Fibroblast of pulmonary artery (primary cell): ENCODE data around the gene LAX1.
"Not testable (repeated sequence)": the region's sequence is repeated elsewhere in the genome, so short reads cannot be mapped to it uniquely, and the experiment has no call there.

Experiments used
- DNase-seq: peaks from one replicate; pipeline ENCODE4 v3.0.0-alpha.2; 2010; ENCODE audit warnings: low read depth
- H3K4me3 ChIP-seq: replicated peaks from 2 replicates; pipeline ENCODE4 v1.5.1; 2011; ENCODE audit warnings: low read depth, mild to moderate bottlenecking, control low read depth, low read length, moderate library complexity
- TF ChIP-seq, protein P1 (sequence below): IDR thresholded peaks from 2 replicates; pipeline ENCODE4 v1.5.1; 2011; ENCODE audit warnings: mild to moderate bottlenecking, control low read depth, low read length, inconsistent platforms; ENCODE audit errors: missing control alignments

Gene LAX1

GRCh38 chr1:203742436-203742835 is 22.5 kb upstream of the LAX1 start:
- DNase-seq = no peak
- no peak overlapping the region for H3K4me3 ChIP-seq
- TF ChIP-seq, protein P1, sequence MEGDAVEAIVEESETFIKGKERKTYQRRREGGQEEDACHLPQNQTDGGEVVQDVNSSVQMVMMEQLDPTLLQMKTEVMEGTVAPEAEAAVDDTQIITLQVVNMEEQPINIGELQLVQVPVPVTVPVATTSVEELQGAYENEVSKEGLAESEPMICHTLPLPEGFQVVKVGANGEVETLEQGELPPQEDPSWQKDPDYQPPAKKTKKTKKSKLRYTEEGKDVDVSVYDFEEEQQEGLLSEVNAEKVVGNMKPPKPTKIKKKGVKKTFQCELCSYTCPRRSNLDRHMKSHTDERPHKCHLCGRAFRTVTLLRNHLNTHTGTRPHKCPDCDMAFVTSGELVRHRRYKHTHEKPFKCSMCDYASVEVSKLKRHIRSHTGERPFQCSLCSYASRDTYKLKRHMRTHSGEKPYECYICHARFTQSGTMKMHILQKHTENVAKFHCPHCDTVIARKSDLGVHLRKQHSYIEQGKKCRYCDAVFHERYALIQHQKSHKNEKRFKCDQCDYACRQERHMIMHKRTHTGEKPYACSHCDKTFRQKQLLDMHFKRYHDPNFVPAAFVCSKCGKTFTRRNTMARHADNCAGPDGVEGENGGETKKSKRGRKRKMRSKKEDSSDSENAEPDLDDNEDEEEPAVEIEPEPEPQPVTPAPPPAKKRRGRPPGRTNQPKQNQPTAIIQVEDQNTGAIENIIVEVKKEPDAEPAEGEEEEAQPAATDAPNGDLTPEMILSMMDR = no peak

GRCh38 chr1:203743091-203743571 is 21.9 kb upstream of the LAX1 start:
- H3K4me3 ChIP-seq = no peak overlapping the region
- DNase-seq = no peak
- TF ChIP-seq, protein P1 = no peak

DNA sequence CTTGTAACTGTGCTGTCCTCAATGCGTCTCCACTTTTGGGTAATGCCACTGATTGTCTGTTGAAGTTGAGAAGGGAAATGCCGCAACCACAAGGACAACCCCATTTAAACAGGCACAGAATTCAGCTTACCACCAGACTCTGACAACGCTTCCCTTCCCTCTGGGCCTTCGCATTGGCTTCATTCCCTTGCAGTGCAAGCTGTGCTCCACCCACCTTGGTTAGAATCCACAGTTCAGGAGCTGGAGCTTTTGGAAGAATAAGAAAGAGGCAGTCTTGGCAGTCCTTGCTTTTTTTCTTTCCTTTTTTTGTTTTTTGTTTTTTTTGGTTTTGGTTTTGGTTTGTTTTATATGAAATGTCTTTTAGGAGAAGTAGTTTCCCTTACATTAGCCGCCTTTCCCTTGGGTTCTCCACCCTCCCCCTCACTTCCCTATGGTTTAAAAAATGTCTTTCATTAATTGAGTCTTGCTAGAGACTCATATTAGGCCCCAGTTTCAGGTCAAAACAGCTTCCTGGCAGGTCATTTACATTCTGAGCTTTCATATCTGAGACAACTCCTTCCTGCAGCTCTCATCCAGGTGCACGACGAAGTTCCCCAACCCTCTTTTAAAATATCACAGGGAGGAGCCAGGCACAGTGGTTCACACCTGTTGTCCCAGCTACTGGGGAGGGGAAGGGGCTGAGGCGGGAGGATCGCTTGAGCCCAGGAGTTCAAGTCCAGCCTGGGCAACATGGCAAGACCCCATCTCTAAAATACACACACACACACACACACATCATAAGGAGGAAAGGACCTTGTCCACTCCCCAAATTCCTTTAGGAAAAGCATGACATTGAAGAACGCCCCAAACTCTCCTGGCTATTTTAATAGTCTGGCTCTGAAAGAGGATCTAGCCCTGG is 20.7 kb upstream of the LAX1 start:
- TF ChIP-seq, protein P1 = no peak
- DNase-seq = peak; percentile 49
- no peak overlapping the region for H3K4me3 ChIP-seq

DNA sequence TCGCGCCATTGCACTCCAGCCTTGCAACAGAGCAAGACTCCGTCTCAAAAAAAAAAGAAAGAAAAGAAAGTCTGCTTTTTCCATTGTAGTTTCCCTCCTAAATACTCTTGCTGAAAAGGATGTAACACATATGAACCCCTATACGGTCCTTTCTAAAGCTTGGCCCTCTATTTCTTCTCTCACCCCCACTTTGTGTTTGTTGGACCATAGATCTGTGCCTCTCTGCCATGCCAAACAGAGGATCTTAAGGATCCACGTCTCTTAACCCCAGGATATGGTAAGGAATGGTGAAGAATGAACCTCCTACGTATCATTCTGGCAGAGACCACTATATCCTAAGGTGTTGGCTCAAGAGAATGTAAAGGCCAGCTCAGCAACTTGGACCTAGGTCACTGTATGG is 18.7 kb upstream of the LAX1 start:
- no peak overlapping the region for H3K4me3 ChIP-seq
- DNase-seq = no peak
- TF ChIP-seq, protein P1 = no peak

DNA sequence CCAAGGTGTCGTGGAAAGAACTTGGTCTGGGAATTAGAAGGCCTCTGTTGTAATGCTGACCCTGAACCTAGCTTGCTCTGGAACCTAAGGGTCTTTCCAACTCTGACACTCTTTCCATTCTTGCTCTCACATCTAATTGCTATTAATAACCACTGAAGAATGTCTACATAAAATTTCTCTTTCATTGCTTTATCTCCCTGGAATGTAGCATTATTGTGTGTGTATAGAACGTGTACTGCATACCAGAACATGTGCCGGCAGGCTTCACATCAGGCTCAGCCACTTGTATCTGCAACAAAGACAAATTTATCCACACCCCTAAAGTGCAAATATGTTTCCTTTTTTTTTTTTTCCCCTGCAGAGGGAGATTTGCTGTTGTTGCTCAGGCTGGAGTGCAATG is 13.9 kb upstream of the LAX1 start:
- DNase-seq = peak; percentile 66
- TF ChIP-seq, protein P1 = no peak
- H3K4me3 ChIP-seq = no peak overlapping the region

GRCh38 chr1:203751618-203752361 is 13.2 kb upstream of the LAX1 start:
- not testable (repeated sequence) for H3K4me3 ChIP-seq, DNase-seq

DNA sequence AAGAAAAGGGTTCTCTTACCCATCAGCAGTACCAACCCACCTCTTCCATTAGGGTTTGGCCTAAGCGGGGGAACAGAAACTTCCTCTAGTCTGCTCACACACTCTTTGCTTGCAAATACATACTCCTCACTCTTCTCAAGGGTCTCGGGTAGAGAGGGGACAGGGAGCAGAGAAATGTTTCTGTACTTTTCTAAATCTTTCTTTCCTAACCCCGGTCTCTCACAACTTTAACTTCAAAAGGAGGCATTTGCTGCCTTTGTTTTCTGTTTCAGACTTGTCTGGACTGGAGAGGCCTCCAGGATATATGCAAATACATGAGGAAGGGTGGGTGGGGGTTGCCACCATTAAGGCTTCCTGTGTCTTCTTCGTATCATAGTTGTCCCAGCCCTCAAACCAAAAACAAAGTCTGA is 10.5 kb upstream of the LAX1 start:
- TF ChIP-seq, protein P1 = no peak
- no peak for DNase-seq
- H3K4me3 ChIP-seq = no peak overlapping the region
